GM12878 (cell line): Measurements from ENCODE around the gene RNU6-1. TPM values are rescaled to one million over a fixed set of nuclear protein-coding genes. Genes with fewer than 3 reads are reported as not detected.

Source experiments
- ATAC-seq: fragments of 200-7000 bp; cut with Tn5 transposase; 3 replicates; pipeline ENCODE4 v1.9.1; 2020; ENCODE audit warnings: mild to moderate bottlenecking, moderate library complexity
- BruUV-seq: library from RNA; stranded (reverse); fragments of 400-500 nt; replicated peaks from 2 replicates; lab custom pipeline; 2021; lab: Mats Ljungman, UMichigan
- CTCF ChIA-PET: fragments of 300-600 bp; sonication (Branson Sonifier 250); formaldehyde crosslinking; extraction: SDS; loops from one replicate; lab custom pipeline; 2021; ENCODE audit warnings: inconsistent platforms; lab: Yijun Ruan, JAX
- POLR2A ChIA-PET: fragments of 350-600 bp; formaldehyde crosslinking; extraction: SDS; loops from one replicate; lab custom pipeline; 2021; ENCODE audit warnings: inconsistent platforms; lab: Charles Lee
- RAD21 ChIA-PET: fragments of 300-600 bp; sonication (Branson Sonifier 250); formaldehyde crosslinking; loops from one replicate; lab custom pipeline; 2023; ENCODE audit warnings: antibody characterized with exemption; ENCODE audit not compliant: unreplicated experiment; lab: Charles Lee
- SMC1A ChIA-PET: fragments of 300-600 bp; sonication (Branson Sonifier 250); formaldehyde crosslinking; loops from one replicate; lab custom pipeline; 2023; ENCODE audit not compliant: unreplicated experiment, uncharacterized antibody; lab: Charles Lee
- DNase-seq: peaks from one replicate; pipeline ENCODE4 v3.0.0-alpha.2; 2011; ENCODE audit warnings: low read depth, low spot score
- FAIRE-seq: peaks from 3 replicates; lab custom pipeline; 2011; peaks lifted over from hg19 to GRCh38; lab: Jason Lieb, UNC
- H2AFZ ChIP-seq: 2 replicates; pipeline ENCODE4 v1.6.0; 2011; ENCODE audit warnings: low read depth, low read length, control low read depth; ENCODE audit not compliant: control insufficient read depth
- H3K27ac ChIP-seq: 2 replicates; pipeline ENCODE4 v1.5.1; 2011; ENCODE audit warnings: control low read depth; ENCODE audit not compliant: control insufficient read depth, insufficient read depth
- H3K27me3 ChIP-seq, 2 experiments: replicated peaks in 1 of 2; 2 replicates each; pipeline versions ENCODE4 v1.6.0 to v1.6.1; 2011; ENCODE audit warnings: low read length in 1 of 2; ENCODE audit not compliant: control insufficient read depth in 2 of 2, insufficient read depth in 2 of 2
- H3K36me3 ChIP-seq, 2 experiments: 2 replicates each; pipeline ENCODE4 v1.5.1; 2011; ENCODE audit warnings: low read length in 1 of 2; ENCODE audit not compliant: control insufficient read depth in 2 of 2, insufficient read depth in 2 of 2
- H3K4me1 ChIP-seq: 2 replicates; pipeline ENCODE4 v1.6.1; 2011; ENCODE audit warnings: mild to moderate bottlenecking, low read length, moderate library complexity, mixed read lengths; ENCODE audit not compliant: control insufficient read depth, insufficient read depth
- H3K4me2 ChIP-seq: 2 replicates; pipeline ENCODE4 v1.6.0; 2011; ENCODE audit warnings: control low read depth; ENCODE audit not compliant: control insufficient read depth, insufficient read depth
- H3K4me3 ChIP-seq: fragments of 200-600 bp; sonication (generic); 2 replicates; pipeline ENCODE4 v1.5.1; 2016
- H3K79me2 ChIP-seq: 2 replicates; pipeline ENCODE4 v1.6.0; 2011; ENCODE audit warnings: low read length; ENCODE audit not compliant: control insufficient read depth, insufficient read depth
- H3K9ac ChIP-seq: 2 replicates; pipeline ENCODE4 v1.8.0; 2011; ENCODE audit warnings: low read length, control low read depth, mixed read lengths; ENCODE audit not compliant: control insufficient read depth, insufficient read depth
- H3K9me3 ChIP-seq: replicated peaks from 3 replicates; pipeline ENCODE4 v1.5.1; 2011; ENCODE audit warnings: mild to moderate bottlenecking, low read length; ENCODE audit not compliant: control insufficient read depth, insufficient read depth
- H4K20me1 ChIP-seq: 2 replicates; pipeline ENCODE4 v1.6.0; 2011; ENCODE audit not compliant: control insufficient read depth, insufficient read depth
- ATF7 ChIP-seq: fragments of 450-650 bp; IDR thresholded peaks from 2 replicates; pipeline ENCODE4 v1.6.1; 2016; ENCODE audit warnings: low read depth, mild to moderate bottlenecking
- MEF2B ChIP-seq: fragments of 450-650 bp; IDR thresholded peaks from 2 replicates; pipeline ENCODE4 v1.6.1; 2018; ENCODE audit warnings: mild to moderate bottlenecking, moderate library complexity; ENCODE audit not compliant: partially characterized antibody, poor library complexity, severe bottlenecking
- NFXL1 ChIP-seq: fragments of 450-650 bp; IDR thresholded peaks from 2 replicates; pipeline ENCODE4 v1.6.1; 2017; ENCODE audit warnings: antibody characterized with exemption, mild to moderate bottlenecking, borderline replicate concordance
- SUZ12 ChIP-seq: fragments of 200-600 bp; sonication (generic); IDR thresholded peaks from one replicate; pipeline ENCODE4 v1.6.1; 2018; ENCODE audit warnings: antibody characterized with exemption, mild to moderate bottlenecking; ENCODE audit not compliant: unreplicated experiment
- WGBS: methylation state at CpG from one replicate; pipeline ENCODE4 v1.1.6; 2016; ENCODE audit warnings: low lambda C conversion rate; ENCODE audit not compliant: insufficient replicate concordance, insufficient coverage; ENCODE audit errors: missing lambda C conversion rate; 5-methylcytosine and 5-hydroxymethylcytosine counted together
- in situ Hi-C: fragments of 300-500 bp; cut with MboI; formaldehyde crosslinking; loops from 9 replicates; pipeline ENCODE4 v1.14.3; 2018; ENCODE audit warnings: mixed read lengths
- intact Hi-C: fragments of 100-400 bp; cut with micrococcal nuclease; formaldehyde crosslinking; loops from one replicate; pipeline ENCODE4 v1.14.2; 2022; ENCODE audit not compliant: unreplicated experiment
- polyA plus RNA-seq, 11 experiments: library from polyadenylated mRNA; depleted of rRNA in 4 of 11; unstranded in 6 of 11; stranded (reverse) in 5 of 11; fragments of >200 nt; fragmentation: Nextera tagmentation in 4 of 11; fragmentation: Illumina TruSeq in 1 of 11; extraction: Ambion mirVana in 4 of 11; extraction: Trizol in 1 of 11; gene quantifications; 1 replicate in 1 of 11; 2 replicates in 10 of 11; pipeline versions ENCODE4 v1.2.1 to v1.2.3, GENCODE V29; 2011 to 2016; ENCODE audit warnings: inconsistent platforms in 2 of 11, missing spikeins in 2 of 11, low read depth in 1 of 11
- total RNA-seq, 4 experiments: library from RNA; depleted of rRNA in 3 of 4; stranded (reverse); fragments of >200 nt in 3 of 4; fragmentation: Illumina TruSeq in 1 of 4; extraction: Trizol in 1 of 4; gene quantifications; 2 replicates each; pipeline versions ENCODE4 v1.2.1 to v1.2.3, GENCODE V29; 2013 to 2021
- TF ChIP-seq, protein P1 (sequence below): IDR thresholded peaks from 2 replicates; pipeline ENCODE4 v1.6.1; 2011; ENCODE audit warnings: mild to moderate bottlenecking, low read depth, low read length, moderate library complexity; ENCODE audit not compliant: insufficient replicate concordance

RNU6-1 gene
- total and polyA plus RNA-seq, 10 of the 15 experiments (the other 5 are each of a cell fraction or from before 2014, with no cell fraction given), result not detected

DNA sequence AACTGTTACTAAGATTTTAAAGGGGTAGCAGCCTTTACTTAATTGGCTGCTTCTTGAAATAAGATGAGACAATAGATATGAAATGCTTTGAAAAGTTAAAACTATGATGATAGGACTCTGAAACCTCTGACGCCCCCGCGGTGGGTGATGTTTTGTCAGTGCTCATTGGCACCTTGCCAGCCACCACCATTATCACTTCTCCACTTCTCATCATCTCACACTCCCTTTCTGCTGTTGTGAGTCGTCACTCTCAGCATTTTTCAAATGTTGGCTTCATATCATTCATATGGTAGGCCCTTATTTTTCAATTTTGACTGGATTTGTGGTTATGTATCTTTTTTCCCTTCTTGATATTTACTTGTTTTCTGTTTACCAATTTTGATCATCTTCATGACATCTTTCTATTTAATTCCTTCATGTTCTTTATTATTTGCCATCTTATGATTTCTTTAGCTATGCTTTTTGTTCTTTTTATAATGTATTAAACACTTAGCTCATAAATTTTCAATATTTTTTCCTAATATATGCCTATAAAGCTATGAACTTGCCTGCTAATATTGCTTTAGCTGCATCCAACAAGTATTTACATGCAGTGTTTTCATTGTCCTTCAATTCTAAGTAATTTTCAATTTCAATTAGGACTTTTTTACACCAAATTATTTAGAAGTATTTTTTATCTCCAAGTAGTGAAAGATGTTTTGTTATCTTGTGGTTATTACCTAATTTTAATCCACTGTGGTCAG lies 44.8 kb downstream of the RNU6-1 start:
- ChIA-PET CTCF (interaction anchor here (2.3 kb wide), 1 partner anchor 11 kb away, joined by 5 read pairs; no protein-coding TSS in a partner anchor), RAD21 (no interaction called here), POLR2A (no interaction called here), SMC1A (interaction anchor here (0.6 to 2.1 kb wide), 3 partner anchors 10 to 435 kb away, joined by 3 to 6 read pairs (median 3); no protein-coding TSS in a partner anchor)
- 90% methylated on average over 4 of the region's 4 CpGs for WGBS
- H3K27ac ChIP-seq, result no peak overlapping the region
- DNase-seq (no peak), ATAC-seq (no peak), FAIRE-seq (no peak)
- H3K36me3 ChIP-seq, result no peaks in the 10 kb centered on the region; a peak in 1 of 4 replicates
- H3K4me3 ChIP-seq, result no peak overlapping the region
- H3K4me1 ChIP-seq, result no peaks in the 10 kb centered on the region
- peaks cover 1% of the 10 kb centered on the region; the same call in 2 of the 3 replicates for H3K9me3 ChIP-seq
- H3K9ac ChIP-seq, result no peak overlapping the region
- H3K79me2 ChIP-seq, result no peaks in the 10 kb centered on the region
- H3K27me3 ChIP-seq, result no peaks in the 10 kb centered on the region
- no peak overlapping the region for H2AFZ ChIP-seq
- H3K4me2 ChIP-seq, result no peak overlapping the region
- BruUV-seq, result no TSS peak
- TF ChIP-seq NFXL1 (no peak), MEF2B (no peak), SUZ12 (no peak), ATF7 (no peak)
- TF ChIP-seq, protein P1, sequence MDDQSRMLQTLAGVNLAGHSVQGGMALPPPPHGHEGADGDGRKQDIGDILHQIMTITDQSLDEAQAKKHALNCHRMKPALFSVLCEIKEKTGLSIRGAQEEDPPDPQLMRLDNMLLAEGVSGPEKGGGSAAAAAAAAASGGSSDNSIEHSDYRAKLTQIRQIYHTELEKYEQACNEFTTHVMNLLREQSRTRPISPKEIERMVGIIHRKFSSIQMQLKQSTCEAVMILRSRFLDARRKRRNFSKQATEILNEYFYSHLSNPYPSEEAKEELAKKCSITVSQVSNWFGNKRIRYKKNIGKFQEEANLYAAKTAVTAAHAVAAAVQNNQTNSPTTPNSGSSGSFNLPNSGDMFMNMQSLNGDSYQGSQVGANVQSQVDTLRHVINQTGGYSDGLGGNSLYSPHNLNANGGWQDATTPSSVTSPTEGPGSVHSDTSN, result no peak
- in situ Hi-C loops, result no loop called here
- H4K20me1 ChIP-seq, result no peaks in the 10 kb centered on the region
- intact Hi-C loops, result no loop called here
